GM23338 (cell line): ENCODE data around the gene DDIAS. TPM values are rescaled to one million over a fixed set of nuclear protein-coding genes. Genes with fewer than 3 reads are reported as not detected.
A peak's percentile ranks its signal among the peaks of the same experiment; 100 is the strongest.
"Not testable (repeated sequence)": the region's sequence is repeated elsewhere in the genome, so short reads cannot be mapped to it uniquely, and the experiment has no call there.

ENCODE experiments used
- ATAC-seq: fragments of 200-7000 bp; cut with Tn5 transposase; 3 replicates; pipeline ENCODE4 v1.9.1; 2020
- DNase-seq: peaks from one replicate; pipeline ENCODE4 v3.0.0-alpha.2; 2015; ENCODE audit warnings: low spot score
- H2AFZ ChIP-seq: fragments of 200-600 bp; sonication (generic); 2 replicates; pipeline ENCODE4 v1.8.0; 2016; ENCODE audit warnings: antibody characterized with exemption, mild to moderate bottlenecking, moderate library complexity
- H3F3A ChIP-seq: fragments of 200-600 bp; sonication (generic); replicated peaks from 2 replicates; pipeline ENCODE4 v1.8.0; 2017; ENCODE audit warnings: antibody characterized with exemption, mixed run types, low read depth
- H3K27ac ChIP-seq: fragments of 200-600 bp; sonication (generic); 2 replicates; pipeline ENCODE4 v1.6.1; 2016; ENCODE audit warnings: low read depth
- H3K27me3 ChIP-seq: fragments of 200-600 bp; sonication (generic); 2 replicates; pipeline ENCODE4 v1.8.0; 2016; ENCODE audit warnings: mild to moderate bottlenecking, mixed run types, moderate library complexity; ENCODE audit not compliant: insufficient read depth
- H3K36me3 ChIP-seq: fragments of 200-600 bp; sonication (generic); 2 replicates; pipeline ENCODE4 v1.8.0; 2016; ENCODE audit warnings: mild to moderate bottlenecking; ENCODE audit not compliant: insufficient read depth
- H3K4me1 ChIP-seq: fragments of 200-600 bp; sonication (generic); 2 replicates; pipeline ENCODE4 v1.8.0; 2016; ENCODE audit warnings: mild to moderate bottlenecking, moderate library complexity; ENCODE audit not compliant: insufficient read depth
- H3K4me2 ChIP-seq: fragments of 200-600 bp; sonication (generic); 2 replicates; pipeline ENCODE4 v1.7.1; 2017; ENCODE audit warnings: mixed run types
- H3K4me3 ChIP-seq: fragments of 200-600 bp; sonication (generic); 2 replicates; pipeline ENCODE4 v1.6.1; 2016; ENCODE audit warnings: mixed run types
- H3K79me2 ChIP-seq: fragments of 200-600 bp; sonication (generic); replicated peaks from 2 replicates; pipeline ENCODE4 v1.8.0; 2017; ENCODE audit warnings: mild to moderate bottlenecking; ENCODE audit not compliant: insufficient read depth
- H3K9me2 ChIP-seq: fragments of 200-600 bp; sonication (generic); 2 replicates; pipeline ENCODE4 v1.8.0; 2017; ENCODE audit not compliant: insufficient read depth
- H4K20me1 ChIP-seq: fragments of 200-600 bp; sonication (generic); replicated peaks from 2 replicates; pipeline ENCODE4 v1.8.0; 2017; ENCODE audit warnings: mild to moderate bottlenecking; ENCODE audit not compliant: insufficient read depth
- H3K27ac Mint-ChIP-seq: 2 replicates; pipeline ENCODE4 v1.8.0; 2020; ENCODE audit warnings: inconsistent platforms, mild to moderate bottlenecking, moderate library complexity, mixed read lengths
- H3K27me3 Mint-ChIP-seq: 3 replicates; pipeline ENCODE4 v1.8.0; 2022; ENCODE audit warnings: low read depth, mild to moderate bottlenecking, moderate library complexity, mixed read lengths, inconsistent platforms; ENCODE audit not compliant: insufficient read depth, poor library complexity
- H3K36me3 Mint-ChIP-seq: 3 replicates; pipeline ENCODE4 v1.8.0; 2021; ENCODE audit warnings: low read depth, mild to moderate bottlenecking, inconsistent platforms, moderate library complexity, mixed read lengths
- H3K4me1 Mint-ChIP-seq: 3 replicates; pipeline ENCODE4 v1.8.0; 2020; ENCODE audit warnings: mild to moderate bottlenecking, inconsistent platforms, mixed read lengths
- H3K4me3 Mint-ChIP-seq: 3 replicates; pipeline ENCODE4 v1.8.0; 2021; ENCODE audit warnings: moderate library complexity, mild to moderate bottlenecking, inconsistent platforms, mixed read lengths
- H3K9me3 Mint-ChIP-seq: 3 replicates; pipeline ENCODE4 v1.8.0; 2020; ENCODE audit warnings: moderate library complexity, mild to moderate bottlenecking, inconsistent platforms, mixed read lengths
- CREB1 ChIP-seq: fragments of 250-450 bp; sonication (Bioruptor Pico); IDR thresholded peaks from 2 replicates; pipeline ENCODE4 v1.5.0; 2020; ENCODE audit warnings: low read depth, mild to moderate bottlenecking, moderate library complexity
- CTCF ChIP-seq, 2 experiments: fragments of 200-600 bp in 1 of 2; sonication (generic) in 1 of 2; conservative IDR thresholded peaks; 2 replicates each; pipeline versions ENCODE4 v1.5.1 to v1.6.1; 2016 to 2017; ENCODE audit warnings: antibody characterized with exemption in 2 of 2, low read depth in 2 of 2, mild to moderate bottlenecking in 2 of 2, moderate library complexity in 1 of 2
- EZH2 ChIP-seq: fragments of 200-600 bp; sonication (generic); IDR thresholded peaks from one replicate; pipeline ENCODE4 v1.8.0; 2017; ENCODE audit warnings: antibody characterized with exemption, mild to moderate bottlenecking, low read depth; ENCODE audit not compliant: unreplicated experiment
- JUNB ChIP-seq: IDR thresholded peaks from one replicate; pipeline ENCODE4 v1.6.1; 2016; ENCODE audit warnings: antibody characterized with exemption; ENCODE audit not compliant: unreplicated experiment
- REST ChIP-seq: IDR thresholded peaks from one replicate; pipeline ENCODE4 v1.6.1; 2018; ENCODE audit warnings: antibody characterized with exemption; ENCODE audit not compliant: unreplicated experiment
- STAT1 ChIP-seq: IDR thresholded peaks from one replicate; pipeline ENCODE4 v1.6.1; 2016; ENCODE audit warnings: antibody characterized with exemption; ENCODE audit not compliant: unreplicated experiment
- ZNF114 ChIP-seq: fragments of 250-450 bp; sonication (Bioruptor Pico); IDR thresholded peaks from 2 replicates; pipeline ENCODE4 v1.5.0; 2020; ENCODE audit warnings: mild to moderate bottlenecking, moderate library complexity
- ZNF331 ChIP-seq: fragments of 250-450 bp; sonication (Bioruptor Pico); IDR thresholded peaks from 2 replicates; pipeline ENCODE4 v1.5.0; 2020; ENCODE audit warnings: low read depth, mild to moderate bottlenecking, moderate library complexity
- polyA plus RNA-seq: library from polyadenylated mRNA; unstranded; fragments of >200 nt; fragmentation: Nextera tagmentation; extraction: Ambion mirVana; gene quantifications from 2 replicates; pipeline ENCODE4 v1.2.1, GENCODE V29; 2016
- total RNA-seq: library from RNA; depleted of rRNA; stranded (reverse); fragments of >200 nt; shearing (Covaris generic); gene quantifications from 2 replicates; pipeline ENCODE4 v1.2.3, GENCODE V29; 2014

Gene DDIAS
- total and polyA plus RNA-seq, 2 experiments from 2014 or later: 19.5 to 53.0 TPM

- H3K79me2 ChIP-seq, H3K4me3 ChIP-seq, H3K4me2 ChIP-seq: not testable (repeated sequence)
Observed at GRCh38 chr11:82970507-82971083, 69.1 kb downstream of the DDIAS start.

GRCh38 chr11:82971519-82971946 lies 70.0 kb downstream of the DDIAS start:
- not testable (repeated sequence) for H3K4me3 ChIP-seq, H3F3A ChIP-seq, H3K27me3 ChIP-seq, H3K27ac Mint-ChIP-seq, H3K79me2 ChIP-seq, H3K4me2 ChIP-seq, H3K9me3 Mint-ChIP-seq, H3K4me1 Mint-ChIP-seq, H3K36me3 Mint-ChIP-seq, H3K27ac ChIP-seq, H3K27me3 Mint-ChIP-seq, H3K36me3 ChIP-seq, H4K20me1 ChIP-seq, H3K4me3 Mint-ChIP-seq, H3K4me1 ChIP-seq, H3K9me2 ChIP-seq, ATAC-seq, DNase-seq
- 0 out of 2 replicates have a peak overlapping the region, but pooled peaks have one; percentile 6 for H2AFZ ChIP-seq

More at GRCh38 chr11:82970507-82971083, 69.1 kb downstream of the DDIAS start:
- not testable (repeated sequence) for H3K36me3 Mint-ChIP-seq, H3K36me3 ChIP-seq, H2AFZ ChIP-seq, H4K20me1 ChIP-seq, H3F3A ChIP-seq, H3K4me1 ChIP-seq, H3K4me1 Mint-ChIP-seq, H3K27me3 Mint-ChIP-seq, H3K27ac ChIP-seq, H3K9me2 ChIP-seq, H3K27me3 ChIP-seq, H3K27ac Mint-ChIP-seq, H3K9me3 Mint-ChIP-seq, H3K4me3 Mint-ChIP-seq
- peak; percentile 97 for ATAC-seq
- DNase-seq: peak; percentile 4

- Histone ChIP-seq H2AFZ (no peak overlapping the region), H3K4me1 (no peaks in the 10 kb centered on the region), H4K20me1 (no peaks in the 10 kb centered on the region), H3F3A (no peaks in the 10 kb centered on the region), H3K79me2 (no peaks in the 10 kb centered on the region), H3K9me2 (no peaks in the 10 kb centered on the region), H3K36me3 (no peaks in the 10 kb centered on the region), H3K4me2 (no peak overlapping the region), H3K4me3 (no peak overlapping the region), H3K27ac (no peak overlapping the region), H3K27me3 (no peaks in the 10 kb centered on the region)
- H3K9me3 Mint-ChIP-seq: no peaks in the 10 kb centered on the region
- H3K27me3 Mint-ChIP-seq: no peaks in the 10 kb centered on the region
- no peak for DNase-seq
- H3K36me3 Mint-ChIP-seq: no peaks in the 10 kb centered on the region
- no peak overlapping the region for H3K4me3 Mint-ChIP-seq
- no peak for ATAC-seq
- H3K27ac Mint-ChIP-seq: no peak overlapping the region
- no peaks in the 10 kb centered on the region for H3K4me1 Mint-ChIP-seq
- TF ChIP-seq CREB1: no peak
- no peak for TF ChIP-seq STAT1
- no peak for TF ChIP-seq ZNF331 (CRISPR knock-in tag)
- no peak for TF ChIP-seq JUNB
- TF ChIP-seq EZH2: no peak
Observed at GRCh38 chr11:82972103-82972502, 70.6 kb downstream of the DDIAS start.

GRCh38 chr11:82974135-82974534 lies 72.6 kb downstream of the DDIAS start:
- Mint-ChIP-seq H3K4me1 (no peaks in the 10 kb centered on the region), H3K36me3 (no peaks in the 10 kb centered on the region), H3K27me3 (no peaks in the 10 kb centered on the region), H3K9me3 (no peaks in the 10 kb centered on the region), H3K27ac (no peak overlapping the region), H3K4me3 (no peak overlapping the region)
- Histone ChIP-seq H3K27me3 (no peaks in the 10 kb centered on the region), H3K4me1 (no peaks in the 10 kb centered on the region), H4K20me1 (no peaks in the 10 kb centered on the region), H3K9me2 (no peaks in the 10 kb centered on the region), H3K36me3 (no peaks in the 10 kb centered on the region), H3K4me3 (no peak overlapping the region), H2AFZ (no peak overlapping the region), H3K79me2 (no peaks in the 10 kb centered on the region), H3K27ac (no peak overlapping the region), H3F3A (no peaks in the 10 kb centered on the region), H3K4me2 (no peak overlapping the region)
- no peak for ATAC-seq
- DNase-seq: no peak
- TF ChIP-seq JUNB (no peak), ZNF114 (CRISPR knock-in tag) (no peak), REST (no peak), EZH2 (no peak), CTCF (conservative IDR thresholded peaks at IDR 0.05; ENCODE audit: low read depth in 2 of 2) (no peak), ZNF331 (CRISPR knock-in tag) (no peak)
